GM18520 (cell line): ENCODE data around the gene LILRB3.
"Not testable (repeated sequence)": the region's sequence is repeated elsewhere in the genome, so short reads cannot be mapped to it uniquely, and the experiment has no call there.

Source experiments
- ATAC-seq: cut with Tn5 transposase; IDR thresholded peaks from one replicate; pipeline ENCODE4 v1.9.1; 2021; ENCODE audit not compliant: unreplicated experiment

Gene LILRB3

DNA sequence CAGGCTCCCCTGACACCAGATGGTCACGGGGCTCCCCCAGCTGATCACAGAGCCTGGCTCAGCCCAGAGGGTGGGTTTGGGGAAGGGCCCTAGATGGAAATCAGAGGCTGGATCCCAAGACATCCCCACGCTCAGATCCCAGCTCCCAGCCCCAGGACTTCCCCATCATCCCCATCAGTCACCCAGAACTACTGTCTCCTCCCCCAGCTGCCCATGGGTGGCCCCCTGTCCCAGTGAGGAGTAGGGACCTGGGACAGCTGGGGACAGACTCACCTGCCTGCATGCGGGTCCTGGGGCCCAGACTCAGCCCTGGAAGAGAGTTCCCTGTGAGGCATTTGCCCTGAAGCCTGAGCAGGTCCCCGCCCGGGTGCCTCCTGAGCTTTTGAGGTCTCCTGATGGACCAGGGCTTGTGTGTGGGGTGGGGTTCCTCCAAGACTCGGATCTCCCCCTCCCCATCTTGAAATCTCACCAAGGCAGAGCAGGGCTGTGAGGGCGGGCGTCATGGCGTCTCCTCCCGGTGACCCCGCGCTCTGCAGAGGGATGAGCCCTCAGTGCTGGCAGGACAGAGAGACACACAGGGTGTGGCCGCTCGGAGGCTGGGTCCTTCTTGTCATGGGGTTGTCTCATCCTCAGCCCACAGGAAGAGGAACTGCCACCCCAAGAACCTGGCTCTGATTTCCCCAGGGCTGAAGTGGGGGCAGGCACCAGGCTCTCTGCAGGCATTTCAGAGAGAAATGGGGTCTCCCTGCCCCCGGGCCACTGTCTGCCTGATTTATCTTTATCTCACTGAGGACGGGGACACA lies at the start of gene LILRB3:
Gene LILRB3, minus strand, starts transcription at position 534 of the 803 bp plus-strand sequence. Its CDS starts 31 bp downstream, at position 503.
- not testable (repeated sequence) for ATAC-seq

DNA sequence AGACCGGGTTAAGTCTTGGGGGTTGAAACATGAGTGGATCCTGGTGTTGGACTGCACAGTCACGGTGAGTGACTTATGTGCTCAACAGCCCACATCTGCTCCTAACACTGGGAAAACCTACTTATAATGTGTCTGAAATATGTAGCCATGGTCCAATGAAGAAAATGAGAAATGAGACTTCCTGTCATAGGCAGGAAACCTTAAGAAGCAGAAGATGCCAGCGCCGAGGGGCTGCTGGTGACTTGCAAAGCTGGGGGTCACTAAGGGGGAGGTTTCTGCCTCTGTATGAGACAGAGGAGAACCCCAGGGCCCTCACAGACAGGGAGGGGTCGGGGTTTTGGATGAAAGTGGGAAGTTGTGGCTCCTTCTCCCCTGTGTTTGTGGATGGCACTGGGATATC lies 49.4 kb upstream of the LILRB3 start:
- not testable (repeated sequence) for ATAC-seq

DNA sequence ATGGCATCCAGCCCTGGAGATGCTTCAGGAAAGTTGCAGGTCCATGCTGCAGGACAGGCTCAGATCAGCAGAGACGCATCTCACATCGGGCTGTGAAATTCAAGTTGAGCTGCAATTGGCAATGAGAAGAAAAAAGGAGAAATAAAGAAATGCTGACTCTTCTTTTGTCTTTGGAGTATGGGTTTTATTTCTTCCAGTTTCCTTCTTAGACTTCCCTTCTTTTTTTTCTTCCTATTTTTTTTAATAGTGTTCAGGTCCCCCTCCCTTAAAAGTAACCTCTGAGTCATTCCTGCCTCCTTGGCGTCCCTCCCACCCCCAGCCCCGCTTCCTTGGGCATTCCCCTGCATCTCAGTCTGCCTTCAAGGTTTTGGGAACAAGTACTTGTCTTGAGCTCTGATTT lies 48.8 kb upstream of the LILRB3 start:
- ATAC-seq, result not testable (repeated sequence)

DNA sequence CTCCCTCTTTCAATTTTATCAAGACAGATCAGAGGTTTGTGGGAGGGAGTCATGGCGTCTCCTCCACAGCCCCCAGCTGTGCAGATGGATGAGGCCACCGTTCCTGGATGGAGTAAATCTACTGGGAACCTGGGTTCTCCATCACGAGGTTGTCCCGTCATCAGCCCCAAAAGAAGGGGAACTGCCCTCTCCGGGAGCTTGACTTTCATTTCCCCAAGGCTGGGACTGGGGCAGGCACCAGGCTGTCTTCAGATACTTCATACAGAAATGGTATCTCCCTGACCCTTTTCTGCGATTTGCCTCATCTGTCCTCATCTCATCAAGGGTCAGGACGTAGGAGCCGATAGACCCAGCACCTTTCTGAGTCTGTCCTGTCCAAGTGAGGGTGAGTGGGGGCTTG lies 48.3 kb upstream of the LILRB3 start:
- ATAC-seq, result no peak

DNA sequence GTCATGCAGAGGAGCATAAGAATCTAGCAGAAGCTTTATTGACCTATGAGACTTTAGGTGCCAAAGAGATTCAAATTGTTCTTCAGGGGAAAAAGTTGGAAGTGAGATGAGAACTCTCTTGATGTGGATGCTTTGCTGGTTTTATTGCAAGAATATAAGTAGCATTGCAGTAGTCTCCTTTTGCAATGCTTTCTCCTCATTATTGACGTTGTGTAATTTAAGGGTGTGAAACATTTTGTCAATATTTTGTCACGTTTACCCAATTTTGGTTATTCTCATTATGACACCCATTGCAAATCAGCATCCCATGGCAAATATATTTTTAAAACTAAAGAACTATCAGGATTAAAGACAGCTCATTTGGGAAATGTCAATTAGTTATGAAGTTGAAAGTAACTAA lies 46.1 kb upstream of the LILRB3 start:
- ATAC-seq, result no peak

DNA sequence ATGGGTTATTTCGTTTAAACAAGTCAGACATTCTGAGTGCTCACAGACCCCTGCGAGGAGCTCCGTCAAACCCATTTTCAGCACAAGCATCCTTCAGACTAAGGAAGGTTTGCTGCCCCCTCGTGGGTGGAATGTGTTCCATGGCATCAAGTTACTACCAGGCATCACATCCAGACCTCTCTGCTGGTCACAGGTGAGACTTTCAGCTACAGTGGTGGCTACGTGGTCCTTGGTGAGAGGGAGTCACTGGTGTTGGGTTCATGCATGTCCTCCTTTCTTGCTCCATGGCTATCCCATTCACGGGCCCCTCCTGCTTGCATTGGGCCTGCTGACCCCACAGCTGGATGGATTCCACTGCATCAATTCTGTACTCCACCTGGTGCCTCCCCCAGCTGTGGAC lies 43.3 kb upstream of the LILRB3 start:
- ATAC-seq, result no peak

DNA sequence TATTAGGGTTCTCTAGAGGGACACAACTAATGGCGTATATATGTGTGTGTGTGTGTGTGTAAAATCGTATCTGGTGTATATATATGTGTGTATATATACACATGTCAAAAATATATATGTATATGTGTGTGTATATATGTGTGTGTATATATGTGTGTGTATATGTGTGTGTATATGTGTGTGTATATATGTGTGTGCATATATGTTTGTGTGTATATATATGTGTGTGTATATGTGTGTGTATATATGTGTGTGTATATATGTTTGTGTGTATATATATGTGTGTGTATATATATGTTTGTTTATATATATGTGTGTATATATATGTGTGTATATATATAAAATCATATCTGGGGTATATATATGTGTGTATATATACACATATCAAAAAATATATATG lies 39.7 kb upstream of the LILRB3 start:
- no peak for ATAC-seq

- ATAC-seq, result no peak
Observed at GRCh38 chr19:54262066-54262465, 39.3 kb upstream of the LILRB3 start.

- no peak for ATAC-seq
Observed at GRCh38 chr19:54257116-54257480, 34.3 kb upstream of the LILRB3 start, which contains the start of gene LILRB5. TSS of gene LILRB5 (minus strand) at chr19:54257273. CDS start at chr19:54257193, 80 bp downstream.

GRCh38 chr19:54256250-54257115 lies 33.7 kb upstream of the LILRB3 start:
- no peak for ATAC-seq

DNA sequence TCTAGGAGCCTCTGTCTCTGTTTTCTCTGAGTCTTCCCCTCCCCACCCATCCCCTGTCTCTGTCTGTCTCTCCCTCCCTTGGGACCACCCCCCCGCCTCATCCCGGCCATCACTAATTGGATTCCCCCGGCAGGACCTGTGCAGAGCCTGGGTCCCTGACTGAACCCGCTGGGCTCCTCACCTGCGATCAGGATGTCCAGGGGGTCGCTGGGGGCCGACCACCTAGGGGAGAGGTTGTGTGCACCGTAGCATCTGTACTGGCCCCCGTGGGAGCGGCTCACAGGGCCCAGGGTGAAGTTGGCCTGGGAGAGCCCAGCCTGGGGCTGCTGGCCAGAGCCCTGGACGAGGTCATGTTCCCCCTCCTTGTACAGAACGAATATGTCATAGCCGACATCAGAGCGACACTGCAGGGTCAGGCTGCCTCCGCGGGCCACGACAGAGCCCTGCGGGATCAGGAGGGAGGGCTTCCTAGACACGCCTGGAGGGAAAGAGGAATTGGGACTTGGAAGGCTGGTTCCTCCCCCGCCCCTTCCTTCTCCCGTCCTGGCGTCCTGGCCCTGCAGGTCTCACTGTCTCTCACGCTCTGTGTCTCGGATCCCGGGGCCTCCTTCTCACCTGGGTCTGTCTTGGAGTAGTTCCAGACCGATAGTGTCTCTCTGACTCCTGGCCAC lies 32.4 kb upstream of the LILRB3 start:
- no peak for ATAC-seq

- no peak for ATAC-seq
Observed at GRCh38 chr19:54254195-54254906, 31.5 kb upstream of the LILRB3 start.

DNA sequence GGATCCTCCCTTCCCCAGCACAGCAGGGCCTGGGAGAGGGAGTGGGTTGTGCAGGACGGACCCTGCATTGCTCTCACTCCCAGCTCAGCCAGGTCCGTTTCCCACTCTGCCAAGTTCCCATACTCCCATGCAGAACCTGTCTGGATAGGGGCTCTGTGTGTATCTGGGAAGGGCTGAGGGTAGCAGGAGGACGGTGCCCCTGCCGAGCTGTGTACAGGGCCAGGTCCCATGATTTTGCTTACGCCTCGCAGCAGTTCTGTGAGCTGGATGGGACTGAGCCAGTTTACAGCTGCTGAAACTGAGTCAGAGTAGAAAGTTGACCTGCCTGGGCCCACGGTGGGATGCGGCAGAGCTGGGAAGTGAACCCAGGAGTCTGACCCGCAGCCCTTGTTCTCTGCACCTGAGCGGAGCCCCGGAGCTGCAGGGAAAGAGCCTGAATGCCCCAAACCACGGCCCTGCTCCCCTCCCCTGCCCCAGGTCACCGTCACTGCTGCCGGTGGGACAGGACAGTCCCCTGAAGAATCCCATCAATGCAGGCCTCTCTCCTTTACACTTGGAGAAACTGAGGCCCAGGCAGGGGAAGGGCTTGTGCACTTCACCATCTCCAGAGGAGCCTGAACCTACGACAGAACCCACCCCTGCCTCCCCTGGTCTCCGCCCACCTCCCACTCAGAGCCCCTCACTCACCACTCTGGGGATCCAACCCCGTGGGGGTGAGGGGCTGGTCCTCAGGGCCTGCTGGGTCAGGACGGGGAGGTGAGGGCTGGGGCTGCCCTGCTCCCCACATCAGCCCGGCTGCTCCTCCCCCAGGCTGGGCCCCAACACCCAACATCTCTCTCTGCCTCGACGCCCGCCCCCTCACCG lies 30.8 kb upstream of the LILRB3 start:
- ATAC-seq, result no peak

DNA sequence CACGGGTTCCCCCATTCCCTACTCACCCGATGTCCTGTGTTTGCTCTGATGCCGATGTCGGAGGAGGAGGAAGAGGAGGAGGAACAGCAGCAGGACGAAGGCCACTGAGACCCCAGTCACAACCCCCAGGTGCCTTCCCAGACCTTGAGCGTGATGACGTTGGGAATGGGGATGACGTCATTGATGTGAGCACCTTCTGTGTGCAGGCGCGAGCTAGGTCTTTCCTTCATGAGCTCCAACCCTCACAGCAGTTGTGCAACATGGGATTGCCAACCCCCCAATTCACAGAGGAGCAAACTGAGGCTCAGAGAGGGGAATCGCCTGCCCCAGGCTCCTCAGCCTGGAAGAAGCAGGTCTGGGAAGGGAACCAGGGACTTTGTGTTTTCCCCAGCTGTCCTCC lies 30.0 kb upstream of the LILRB3 start:
- ATAC-seq, result no peak

DNA sequence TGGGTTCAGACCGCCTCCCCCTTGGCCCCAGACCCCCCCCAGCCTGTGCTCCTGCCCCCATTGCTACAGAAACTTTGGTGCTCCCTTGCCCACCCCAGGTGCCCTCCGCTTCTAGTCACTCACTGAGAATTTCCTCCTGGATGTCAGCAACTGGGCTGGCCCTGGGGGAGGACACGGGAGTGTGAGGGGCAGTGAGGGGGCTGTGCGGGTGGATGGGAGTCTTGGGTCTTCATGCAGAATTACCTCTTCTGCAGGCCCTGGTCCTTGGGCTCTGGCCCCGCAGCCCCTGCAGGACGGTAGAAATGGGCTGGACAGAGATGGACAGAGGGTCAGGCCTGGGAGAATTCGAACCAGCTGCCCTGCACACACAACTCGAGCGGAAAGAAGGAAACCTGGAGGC lies 29.4 kb upstream of the LILRB3 start:
- no peak for ATAC-seq

DNA sequence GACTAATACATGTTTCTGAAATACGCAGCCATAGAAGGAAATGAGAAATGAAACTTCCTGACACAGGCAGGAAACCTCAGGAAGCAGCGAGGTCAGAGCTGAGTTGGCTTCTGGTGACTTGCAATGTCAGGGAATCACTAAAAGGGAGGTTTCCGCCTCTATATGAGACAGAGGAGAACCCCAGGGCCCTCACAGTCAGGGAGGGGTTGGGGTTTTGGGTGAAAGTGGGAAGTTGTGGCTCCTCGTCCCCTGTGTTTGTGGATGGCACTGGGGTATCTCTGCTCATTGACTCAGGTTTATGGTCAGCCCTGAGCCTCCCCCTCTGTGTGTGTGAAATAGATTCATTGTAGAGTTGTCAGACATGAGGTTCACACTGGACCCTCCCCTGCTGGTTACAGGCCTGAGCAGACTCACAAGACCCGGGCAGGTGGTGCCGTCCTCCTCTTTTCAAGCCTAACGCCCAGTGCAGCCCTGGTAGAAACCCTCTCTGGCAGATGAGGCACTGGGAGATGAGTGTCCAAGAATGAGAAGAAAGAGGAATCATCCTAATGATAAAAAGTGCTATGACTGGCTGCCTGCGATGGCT lies 25.3 kb upstream of the LILRB3 start:
- no peak for ATAC-seq

DNA sequence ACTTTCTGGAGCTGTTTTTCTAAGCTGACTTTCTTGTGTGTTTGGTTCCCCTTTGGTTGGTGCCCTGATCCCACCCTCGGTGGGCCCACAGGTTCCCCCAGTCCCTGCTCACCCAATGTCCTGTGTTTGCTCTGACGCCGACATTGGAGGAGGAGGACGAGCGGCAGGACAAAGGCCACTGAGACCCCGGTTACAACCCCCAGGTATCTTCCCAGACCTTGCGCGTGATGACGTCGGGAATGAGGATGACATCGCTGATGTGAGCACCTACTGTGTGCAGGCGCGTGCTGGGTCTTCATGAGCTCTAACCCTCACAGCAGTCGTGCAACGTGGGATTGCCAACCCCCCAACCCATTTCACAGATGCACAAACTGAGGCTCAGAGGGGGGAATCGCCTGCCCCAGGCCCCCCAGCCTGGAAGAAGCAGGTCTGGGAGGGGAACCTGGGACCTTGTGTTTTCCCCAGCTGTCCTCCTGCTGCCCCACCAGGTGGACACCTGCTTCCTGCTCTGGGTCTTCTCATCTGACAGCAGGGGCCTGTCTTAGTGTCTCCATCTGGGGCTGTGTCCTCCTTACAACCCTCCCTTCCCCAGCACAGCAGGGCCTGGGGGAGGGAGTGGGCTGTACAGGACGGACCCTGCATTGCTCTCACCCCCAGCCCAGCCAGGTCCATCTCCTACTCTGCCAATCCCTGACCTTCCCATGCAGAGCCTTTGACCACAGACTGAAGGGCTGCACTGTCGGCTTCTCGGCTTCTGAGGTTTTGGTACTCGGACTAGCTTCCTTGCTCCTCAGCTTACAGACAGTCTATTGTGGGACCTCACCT lies 24.5 kb upstream of the LILRB3 start:
- no peak for ATAC-seq

- ATAC-seq, result no peak
Observed at GRCh38 chr19:54245936-54246335, 23.1 kb upstream of the LILRB3 start.

DNA sequence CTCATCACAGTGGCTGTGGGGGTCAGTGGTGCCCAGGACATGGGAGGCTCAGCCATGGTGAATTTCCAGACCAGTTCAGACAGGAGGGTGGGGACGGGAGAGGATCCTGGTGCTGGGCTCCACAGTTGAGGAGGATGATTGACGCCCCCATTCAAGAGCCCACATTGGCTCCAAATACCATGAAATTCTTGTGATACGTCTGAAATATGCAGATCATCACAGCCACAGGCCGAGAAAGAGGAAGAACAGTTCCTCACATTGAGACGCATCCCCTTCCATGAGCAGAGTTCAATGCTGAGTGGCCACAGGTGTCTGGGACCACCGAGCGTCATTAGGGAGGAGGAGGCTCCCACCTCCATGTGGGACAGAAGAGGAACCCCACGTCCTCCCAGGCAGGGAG lies 21.0 kb upstream of the LILRB3 start:
- not testable (repeated sequence) for ATAC-seq
